Esophagus squamous epithelium (tissue), 4 donors: ENCODE data around the gene JPH3.

Source experiments
- POLR2A ChIP-seq, 4 donors: fragments of 450-650 bp; IDR thresholded peaks; one replicate each; pipeline ENCODE4 v1.6.1; 2017; ENCODE audit warnings: antibody characterized with exemption in 4 of 4, mild to moderate bottlenecking in 4 of 4, moderate library complexity in 3 of 4
- TF ChIP-seq, protein P1 (sequence below), 6 experiments: fragments of 450-650 bp in 4 of 6; fragments of 200-600 bp in 2 of 6; sonication (generic) in 2 of 6; IDR thresholded peaks; one replicate each; pipeline ENCODE4 v1.5.1; 2016 to 2019; ENCODE audit warnings: antibody characterized with exemption in 6 of 6, mild to moderate bottlenecking in 4 of 6, moderate library complexity in 4 of 6

GRCh38 chr16:87579691-87580090 lies 22.6 kb upstream of the JPH3 start:
- TF ChIP-seq, protein P1, sequence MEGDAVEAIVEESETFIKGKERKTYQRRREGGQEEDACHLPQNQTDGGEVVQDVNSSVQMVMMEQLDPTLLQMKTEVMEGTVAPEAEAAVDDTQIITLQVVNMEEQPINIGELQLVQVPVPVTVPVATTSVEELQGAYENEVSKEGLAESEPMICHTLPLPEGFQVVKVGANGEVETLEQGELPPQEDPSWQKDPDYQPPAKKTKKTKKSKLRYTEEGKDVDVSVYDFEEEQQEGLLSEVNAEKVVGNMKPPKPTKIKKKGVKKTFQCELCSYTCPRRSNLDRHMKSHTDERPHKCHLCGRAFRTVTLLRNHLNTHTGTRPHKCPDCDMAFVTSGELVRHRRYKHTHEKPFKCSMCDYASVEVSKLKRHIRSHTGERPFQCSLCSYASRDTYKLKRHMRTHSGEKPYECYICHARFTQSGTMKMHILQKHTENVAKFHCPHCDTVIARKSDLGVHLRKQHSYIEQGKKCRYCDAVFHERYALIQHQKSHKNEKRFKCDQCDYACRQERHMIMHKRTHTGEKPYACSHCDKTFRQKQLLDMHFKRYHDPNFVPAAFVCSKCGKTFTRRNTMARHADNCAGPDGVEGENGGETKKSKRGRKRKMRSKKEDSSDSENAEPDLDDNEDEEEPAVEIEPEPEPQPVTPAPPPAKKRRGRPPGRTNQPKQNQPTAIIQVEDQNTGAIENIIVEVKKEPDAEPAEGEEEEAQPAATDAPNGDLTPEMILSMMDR (IDR thresholded peaks at IDR 0.05), result no peak
- TF ChIP-seq POLR2A (IDR thresholded peaks at IDR 0.05), result no peak
